Raji (cell line): ENCODE data around the gene DHH.

ENCODE experiments used
- POLR2A ChIP-seq: IDR thresholded peaks from 2 replicates; pipeline ENCODE4 v1.6.1; 2011; ENCODE audit warnings: low read depth, low read length, control low read depth; ENCODE audit not compliant: insufficient read depth

Gene DHH

GRCh38 chr12:49094160-49094974 is at the start of gene DHH:
DHH (minus strand) TSS chr12:49094801; CDS start chr12:49094512, 289 bp downstream.
- no peak for TF ChIP-seq POLR2A

- TF ChIP-seq POLR2A = no peak
These were observed 49.8 kb upstream of the DHH start for GRCh38 chr12:49144384-49144783.

GRCh38 chr12:49138999-49139398 is 44.4 kb upstream of the DHH start:
- TF ChIP-seq POLR2A = no peak

GRCh38 chr12:49138587-49138986 is 44.0 kb upstream of the DHH start:
- no peak for TF ChIP-seq POLR2A

GRCh38 chr12:49137476-49137875 is 42.9 kb upstream of the DHH start:
- no peak for TF ChIP-seq POLR2A

- no peak for TF ChIP-seq POLR2A
These were observed 39.0 kb upstream of the DHH start for GRCh38 chr12:49133590-49133989.

GRCh38 chr12:49133014-49133413 is 38.4 kb upstream of the DHH start:
- TF ChIP-seq POLR2A = no peak

- no peak for TF ChIP-seq POLR2A
These were observed 37.4 kb upstream of the DHH start for GRCh38 chr12:49131894-49132461.

- TF ChIP-seq POLR2A = peak; percentile 100
These were observed 36.7 kb upstream of the DHH start, which contains the start of gene TUBA1B for GRCh38 chr12:49131051-49131893. TUBA1B (minus strand) TSS chr12:49131395; CDS start chr12:49131300, 95 bp downstream.

- peak; percentile 27; the same call in 1 of the 2 replicates for TF ChIP-seq POLR2A
These were observed 35.8 kb upstream of the DHH start for GRCh38 chr12:49130151-49131050.

GRCh38 chr12:49129332-49130150 is 34.9 kb upstream of the DHH start:
- no peak for TF ChIP-seq POLR2A

- no peak for TF ChIP-seq POLR2A
These were observed 32.5 kb upstream of the DHH start for GRCh38 chr12:49126852-49127763.
